ENCODE results near the gene PTGER1. TPM values are rescaled to one million over a fixed set of nuclear protein-coding genes. Genes with fewer than 3 reads are reported as not detected.

PTGER1 gene
- total RNA-seq, 1 donor from 2014 or later: 0.13 TPM

DNA sequence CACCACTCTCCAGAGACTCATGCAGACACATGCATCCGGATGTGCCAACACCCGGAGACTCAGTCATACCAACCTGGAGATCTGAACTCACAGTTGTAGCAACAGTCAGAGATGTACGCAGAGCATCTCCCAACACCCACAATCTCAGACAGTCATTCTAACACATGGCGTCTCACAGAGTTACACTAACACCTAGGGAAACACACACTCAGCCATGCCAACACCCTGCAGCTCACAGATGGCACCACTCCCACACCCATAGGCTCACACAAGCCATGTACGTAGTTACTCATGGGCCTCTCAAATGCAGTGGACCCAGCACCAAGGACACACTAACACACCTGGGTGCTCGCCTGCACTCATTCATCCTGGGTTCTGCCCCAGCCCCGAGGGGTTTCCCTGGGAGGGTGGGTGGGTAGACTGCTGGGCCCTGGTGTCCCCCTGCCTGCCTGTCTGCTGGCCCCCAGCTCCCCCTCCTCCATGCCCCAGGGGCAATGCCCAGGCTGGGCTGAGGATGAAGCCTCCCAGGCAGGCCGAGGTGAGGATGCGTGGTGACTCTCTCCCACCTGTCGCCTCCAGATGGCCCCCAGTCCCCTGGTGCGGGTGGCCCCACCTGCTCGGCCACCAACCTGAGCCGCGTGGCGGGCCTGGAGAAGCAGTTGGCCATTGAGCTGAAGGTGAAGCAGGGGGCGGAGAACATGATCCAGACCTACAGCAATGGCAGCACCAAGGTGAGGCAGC lies 32.1 kb downstream of the PTGER1 start:
- no peak for DNase-seq (ENCODE audit: low read depth in 2 of 2)

DNA sequence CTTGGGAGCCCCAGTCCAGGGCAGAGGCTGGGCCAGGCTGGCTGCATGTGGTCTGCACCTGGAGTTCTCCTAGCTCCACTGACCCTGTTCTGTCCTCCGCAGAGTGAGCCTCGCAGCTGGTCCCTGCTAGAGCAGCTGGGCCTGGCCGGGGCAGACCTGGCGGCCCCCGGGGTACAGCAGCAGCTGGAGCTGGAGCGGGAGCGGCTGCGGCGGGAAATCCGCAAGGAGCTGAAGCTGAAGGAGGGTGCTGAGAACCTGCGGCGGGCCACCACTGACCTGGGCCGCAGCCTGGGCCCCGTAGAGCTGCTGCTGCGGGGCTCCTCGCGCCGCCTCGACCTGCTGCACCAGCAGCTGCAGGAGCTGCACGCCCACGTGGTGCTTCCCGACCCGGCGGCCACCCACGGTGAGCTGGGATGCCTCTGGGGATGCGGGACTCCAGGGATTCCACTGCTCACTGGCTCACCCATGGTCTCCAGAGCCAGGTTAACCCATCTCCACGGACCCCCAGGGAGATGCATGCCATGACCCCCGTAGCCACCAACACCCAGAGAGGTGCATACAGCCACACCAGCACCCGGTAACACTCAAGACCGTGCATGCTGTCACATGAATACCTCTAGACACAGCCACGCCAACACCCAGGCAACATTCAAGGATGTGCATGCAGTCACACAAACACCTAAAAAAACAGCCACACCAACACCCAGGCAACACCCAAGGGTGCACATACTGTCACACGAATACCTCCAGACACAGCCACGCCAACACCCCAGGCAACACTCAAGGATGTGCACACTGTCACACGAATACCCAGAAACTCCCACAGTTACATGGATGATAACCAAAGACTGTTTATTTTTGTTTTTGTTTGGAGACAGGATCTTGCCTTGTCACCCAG lies 33.9 kb downstream of the PTGER1 start:
- no peak for DNase-seq (ENCODE audit: low read depth in 2 of 2)

DNA sequence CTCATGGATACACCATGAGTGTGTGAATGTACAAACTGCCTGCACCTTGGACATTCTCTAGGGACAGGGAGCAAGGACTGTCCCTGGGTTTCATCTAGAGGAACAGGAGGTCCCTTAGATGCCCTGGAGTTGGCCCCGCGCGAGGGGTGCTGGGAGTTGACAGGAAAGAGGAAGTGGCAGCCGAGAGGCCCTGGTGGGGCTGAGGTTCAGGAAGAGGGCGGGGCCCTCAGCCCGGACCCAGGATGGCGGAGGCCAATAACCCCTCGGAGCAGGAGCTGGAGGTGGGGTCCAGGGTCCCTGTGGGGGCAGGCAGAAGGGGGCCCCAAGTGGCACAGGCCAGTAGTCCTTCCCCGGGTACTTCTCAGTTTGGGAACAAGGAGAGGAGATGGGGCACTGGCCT lies 35.1 kb downstream of the PTGER1 start:
- DNase-seq (ENCODE audit: low read depth in 2 of 2): peak in 1 of 2 donors; percentile 27

DNA sequence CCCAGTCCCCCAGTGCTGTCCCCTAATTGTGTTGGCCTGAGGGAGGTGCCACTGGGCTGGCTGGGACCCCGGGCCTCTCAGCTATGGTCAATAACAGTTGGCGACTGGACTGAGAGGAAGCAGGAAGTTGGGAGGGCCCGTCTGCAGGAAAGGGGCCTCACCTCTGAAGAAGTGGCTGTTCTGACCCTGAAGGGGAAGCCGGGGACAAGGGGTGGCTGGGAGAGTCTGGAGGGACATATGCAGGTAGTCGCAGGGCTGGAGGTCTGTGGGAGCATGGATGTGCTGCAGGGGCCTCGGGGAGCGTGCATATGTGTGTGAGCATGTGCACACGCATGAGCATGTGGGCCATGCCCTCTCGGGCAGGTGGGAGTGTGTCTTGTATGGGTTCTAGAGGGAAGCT lies 36.1 kb downstream of the PTGER1 start:
- DNase-seq (ENCODE audit: low read depth in 2 of 2): peak in 1 of 2 donors; percentile 24

DNA sequence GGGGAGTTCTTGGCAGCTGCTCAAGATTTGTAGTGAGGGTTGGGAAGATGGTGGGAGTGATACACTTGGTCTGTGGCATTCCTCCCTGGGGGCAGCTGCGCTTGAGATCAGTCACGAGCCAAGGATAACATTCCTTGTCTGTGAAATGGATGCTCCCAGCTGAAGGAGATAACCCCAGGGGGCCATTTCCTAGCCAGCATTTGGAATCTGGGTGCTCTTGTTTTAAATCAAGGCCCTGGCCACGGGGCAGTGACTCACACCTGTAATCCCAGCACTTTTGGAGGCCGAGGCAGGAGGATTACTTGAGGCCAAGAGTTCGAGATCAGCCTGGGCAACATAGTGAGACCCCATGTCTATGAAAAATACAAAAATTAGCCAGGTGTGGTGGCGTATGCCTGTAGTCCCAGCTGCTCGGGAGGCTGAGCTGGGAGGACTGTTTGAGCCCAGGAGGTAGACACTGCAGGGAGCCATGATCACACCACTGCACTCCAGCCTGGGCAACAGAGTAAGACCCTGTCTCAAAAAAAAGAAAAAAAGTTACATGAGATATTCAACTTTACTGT lies 37.5 kb downstream of the PTGER1 start:
- DNase-seq (ENCODE audit: low read depth in 2 of 2): no peak

DNA sequence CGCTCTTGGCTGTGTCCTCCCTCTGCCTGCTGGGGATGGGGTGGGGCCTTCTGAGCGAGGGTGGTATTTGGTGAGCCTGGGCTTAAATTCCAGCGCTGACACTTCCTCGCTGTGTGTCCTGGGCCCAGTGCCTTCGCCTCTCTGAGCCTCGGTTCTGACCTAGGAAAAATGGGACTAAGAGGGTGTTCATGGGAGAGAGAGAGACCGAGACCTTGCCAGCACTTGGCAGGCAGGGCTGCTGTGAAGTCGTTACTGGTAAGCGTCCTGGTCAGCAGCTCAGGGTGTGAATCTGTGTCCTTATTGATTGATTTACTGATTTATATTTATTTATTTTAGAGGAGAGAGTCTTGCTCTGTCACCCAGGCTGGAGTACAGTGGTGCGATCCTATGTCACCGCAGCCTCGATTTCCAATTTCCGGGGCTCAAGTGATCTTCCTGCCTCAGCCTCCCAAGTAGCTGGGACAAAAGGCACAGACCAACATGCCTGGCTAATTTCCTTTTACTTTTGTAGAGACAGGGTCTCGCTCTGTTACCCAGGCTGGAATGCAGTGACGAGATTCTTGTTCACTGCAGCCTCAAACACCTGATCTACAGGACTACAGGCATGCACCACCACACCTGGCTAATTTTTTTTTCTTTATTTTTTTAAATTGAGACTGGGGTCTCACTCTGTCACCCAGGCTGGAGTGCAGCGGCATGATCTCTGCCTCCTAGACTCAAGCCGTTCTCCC lies 39.7 kb downstream of the PTGER1 start:
- no peak for DNase-seq (ENCODE audit: low read depth in 2 of 2)

DNA sequence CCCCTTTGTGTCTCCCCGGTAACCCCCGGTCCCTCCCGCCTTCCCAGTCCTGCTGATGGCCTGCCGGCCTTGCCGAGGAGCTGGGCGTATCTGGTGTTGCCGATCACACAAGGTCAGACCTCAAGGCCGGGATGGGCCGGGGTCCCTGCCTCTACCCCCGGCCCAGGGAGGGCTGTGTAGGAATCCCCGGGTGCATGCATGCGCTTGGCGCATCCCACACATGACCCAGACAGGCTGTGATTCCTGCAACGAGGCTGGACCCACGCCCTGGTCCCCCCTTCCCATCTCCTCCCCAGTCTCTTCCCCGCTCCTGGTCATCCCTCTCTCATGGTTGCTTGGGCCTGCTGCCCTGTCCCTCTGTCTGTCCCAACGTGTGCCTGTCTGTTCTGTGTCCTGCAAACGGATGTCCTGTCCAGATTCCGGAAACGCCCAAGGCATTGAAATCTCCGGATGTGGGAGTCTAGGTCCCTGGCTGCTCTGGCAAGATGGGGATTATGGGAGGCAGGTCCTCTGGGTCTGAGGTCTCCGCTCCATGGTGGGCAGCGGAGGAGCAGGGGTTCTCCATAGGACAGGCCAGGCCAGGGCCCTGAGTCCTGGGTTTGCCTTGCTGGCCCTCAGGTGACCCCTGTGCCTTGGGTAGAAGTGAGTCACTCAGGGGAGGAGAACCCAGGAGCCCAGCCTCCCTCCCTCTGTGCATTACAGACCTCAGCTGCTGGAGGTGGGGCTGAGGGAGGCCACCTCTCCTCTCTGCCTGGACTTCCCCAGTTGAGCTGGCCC lies 40.4 kb downstream of the PTGER1 start:
- DNase-seq (ENCODE audit: low read depth in 2 of 2): peak; percentile 65 to 86

DNA sequence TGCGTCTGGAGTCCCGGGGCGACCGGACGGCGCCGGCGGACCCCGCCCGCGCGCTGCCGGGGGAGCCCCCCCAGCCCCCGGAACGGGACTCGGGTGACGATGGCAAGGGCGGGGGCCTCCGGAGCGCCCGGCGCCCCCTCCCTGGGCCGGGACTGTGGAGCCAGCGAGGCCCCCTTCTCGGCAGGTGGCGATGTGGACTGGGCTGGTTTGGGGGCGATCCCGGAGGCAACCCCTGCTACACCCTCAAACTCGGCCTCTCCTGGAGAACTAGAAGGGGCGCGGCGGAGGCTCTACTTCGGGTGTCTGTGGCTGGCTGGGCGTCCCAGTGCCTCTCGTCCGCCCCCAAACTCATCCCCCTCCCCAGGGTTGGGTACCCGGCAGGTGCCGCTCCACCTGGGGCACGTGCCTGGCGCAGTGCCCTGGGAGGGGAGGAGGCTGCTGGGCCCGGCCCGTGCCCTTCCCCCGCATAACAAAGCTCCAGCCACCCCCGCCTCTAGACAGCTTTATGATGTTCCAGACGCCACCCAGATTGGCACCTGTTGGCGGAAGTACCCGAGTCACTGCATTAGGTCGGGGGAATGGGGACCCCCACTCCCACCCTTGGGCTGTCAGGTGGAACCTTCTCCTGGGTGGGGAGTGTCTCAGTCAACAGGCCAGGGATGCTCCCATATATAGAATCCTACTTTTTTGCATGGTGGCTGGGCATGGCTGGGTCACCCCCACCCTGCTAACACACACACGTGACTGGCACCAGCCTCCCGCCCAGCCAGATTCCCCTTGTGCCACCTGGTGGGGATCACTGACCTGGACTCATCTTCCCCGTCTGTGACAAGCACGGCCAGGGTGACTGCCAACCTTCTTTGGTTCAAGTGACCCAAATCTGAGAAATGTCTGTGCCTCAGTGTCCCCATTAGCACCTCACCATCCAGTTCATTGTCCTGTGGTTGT lies 41.3 kb downstream of the PTGER1 start:
- DNase-seq (ENCODE audit: low read depth in 2 of 2): peak in 1 of 2 donors; percentile 33

DNA sequence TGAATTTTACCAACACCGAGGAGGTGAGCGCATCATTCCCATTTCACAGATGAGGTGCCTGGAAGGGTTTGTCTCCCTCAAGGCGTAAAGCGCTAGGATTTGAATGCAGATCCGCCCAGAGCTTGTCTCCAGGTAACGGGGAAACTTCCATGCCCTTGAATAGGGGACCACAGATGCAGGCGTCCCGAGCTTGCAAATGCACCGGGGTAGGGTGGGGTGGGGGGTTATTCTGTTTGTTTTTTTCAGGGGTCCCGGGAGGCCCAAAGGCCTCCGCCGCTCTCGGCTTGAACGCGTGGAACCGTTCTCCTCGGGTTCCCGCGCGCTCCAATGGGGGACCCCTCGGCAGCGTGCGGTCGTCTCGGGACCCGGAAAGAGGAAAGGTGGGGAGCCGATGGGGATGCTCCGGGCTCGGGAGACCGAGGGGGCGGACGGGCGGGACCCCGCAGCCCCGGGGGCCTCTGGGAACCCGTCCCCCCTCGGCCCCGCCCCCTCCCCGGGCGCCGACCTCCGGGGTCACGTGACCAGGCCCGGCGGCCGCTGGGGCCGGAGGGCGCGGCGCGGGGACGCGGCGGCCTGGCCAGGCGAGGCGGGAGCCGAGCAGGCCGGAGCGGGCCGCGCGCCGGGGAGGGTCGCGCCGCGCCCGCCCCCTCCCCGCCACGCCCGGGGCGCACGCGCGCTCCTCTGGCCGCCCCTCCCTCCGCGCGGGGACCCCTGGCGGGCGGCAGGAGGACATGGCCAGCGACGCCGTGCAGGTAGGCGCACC lies 42.2 kb downstream of the PTGER1 start, which contains the start of gene PKN1:
TSS of gene PKN1 (plus strand) at position 516 of the 763 bp plus-strand sequence. CDS start at position 732, 216 bp downstream.
- peak in 1 of 2 donors; percentile 37 for DNase-seq (ENCODE audit: low read depth in 2 of 2)

DNA sequence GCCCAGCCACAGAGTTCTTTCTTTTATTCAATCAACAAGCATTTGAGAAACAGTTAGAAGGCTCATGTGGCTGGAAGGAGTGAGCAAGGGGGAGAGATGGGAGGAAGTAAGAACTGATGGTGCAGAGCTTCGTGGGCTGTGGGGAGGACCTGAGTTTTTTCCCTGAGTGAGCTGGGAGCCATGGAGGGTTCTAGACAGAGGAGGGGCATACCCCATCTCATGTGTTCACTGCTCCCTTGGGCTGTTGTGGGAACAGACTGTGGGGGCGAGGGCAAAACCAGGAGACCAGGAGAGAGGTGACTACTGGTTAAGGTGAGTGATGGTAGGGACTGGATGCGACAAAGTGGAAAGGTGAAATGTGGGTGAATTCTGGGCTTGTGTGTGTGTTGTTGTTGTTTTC lies 44.4 kb downstream of the PTGER1 start:
- DNase-seq (ENCODE audit: low read depth in 2 of 2): no peak

DNA sequence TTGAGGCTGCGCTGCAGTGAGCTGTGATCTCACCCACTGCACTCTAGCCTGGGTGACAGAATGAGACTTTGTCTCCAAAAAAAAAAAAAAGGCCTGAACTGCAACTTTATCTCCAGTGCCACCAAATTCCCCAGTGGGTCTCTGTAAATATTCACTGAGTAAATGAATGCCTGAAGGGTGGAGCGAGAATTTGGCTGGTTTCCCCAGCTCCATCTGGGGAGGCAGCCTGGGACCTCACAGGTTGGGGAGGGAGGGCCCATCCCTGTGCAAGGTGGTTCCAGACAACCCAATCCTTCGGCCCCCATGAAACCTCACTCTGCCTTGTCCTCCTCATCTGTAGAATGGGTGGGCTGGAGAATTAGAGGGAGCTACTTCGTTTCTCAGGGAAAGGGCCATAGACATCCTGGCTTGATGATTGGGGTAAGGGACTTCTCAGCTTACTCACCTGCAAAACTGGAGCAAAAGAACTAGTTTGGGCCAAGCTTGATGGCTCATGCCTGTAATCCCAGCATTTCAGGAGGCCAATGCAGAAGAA lies 46.2 kb downstream of the PTGER1 start:
- no peak for DNase-seq (ENCODE audit: low read depth in 2 of 2)

DNA sequence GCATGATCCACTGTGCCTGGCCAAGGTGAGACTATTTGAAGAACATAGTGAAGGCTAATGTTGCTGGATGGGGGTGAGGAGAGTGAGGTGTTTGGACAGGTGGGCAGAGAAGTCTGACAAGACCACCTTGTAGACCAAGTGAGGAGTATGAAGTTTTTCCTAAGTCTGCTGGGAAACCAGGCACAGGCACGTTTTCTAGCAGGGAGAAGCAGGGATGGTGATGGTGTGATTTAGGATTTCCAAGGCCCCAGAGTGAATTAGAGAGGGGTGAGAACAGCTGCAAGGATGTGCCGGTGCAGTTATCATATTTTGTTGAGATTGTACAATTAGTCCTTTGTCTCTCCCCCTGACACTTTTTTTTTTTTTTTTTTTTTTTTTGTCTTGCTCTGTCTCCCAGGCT lies 47.7 kb downstream of the PTGER1 start:
- DNase-seq (ENCODE audit: low read depth in 2 of 2): no peak

DNA sequence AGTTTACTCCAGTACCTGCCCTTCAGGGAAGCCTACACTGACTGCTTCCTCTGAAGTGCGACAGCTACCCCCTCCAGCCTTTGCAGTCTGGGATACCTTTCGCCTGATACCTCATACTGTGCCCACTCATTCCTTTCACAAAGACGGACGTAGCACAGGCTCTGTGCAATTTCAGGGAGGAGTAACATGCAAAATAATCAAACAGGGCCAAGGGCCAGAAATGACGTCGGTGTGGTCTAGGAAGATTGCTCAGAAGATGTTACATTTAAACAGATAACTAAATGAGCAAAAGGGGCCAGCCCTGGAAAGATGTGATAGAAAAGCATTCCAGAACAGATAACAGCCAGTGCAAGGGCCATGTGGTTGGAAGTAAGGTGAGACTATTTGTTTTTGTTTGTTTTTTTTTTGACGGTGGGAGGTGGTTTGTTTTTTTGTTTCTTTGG lies 49.4 kb downstream of the PTGER1 start:
- DNase-seq (ENCODE audit: low read depth in 2 of 2): no peak

Other genes starting within 250 kb of the PTGER1 start
- 4.9 and 6.2 TPM in 2 replicates for gene ADGRE5, start 93.9 kb downstream of the PTGER1 start, total RNA-seq
- 69.7 and 71.9 TPM in 2 replicates for gene DDX39A, start 56.0 kb downstream of the PTGER1 start, total RNA-seq
- 252 and 299 TPM in 2 replicates for gene PKN1, start 42.0 kb downstream of the PTGER1 start, total RNA-seq
- gene GIPC1, start 20.8 kb upstream of the PTGER1 start, total RNA-seq: 109 and 126 TPM in 2 replicates
- gene DNAJB1, start 43.0 kb upstream of the PTGER1 start, total RNA-seq: 23.7 and 34.3 TPM in 2 replicates
- gene TECR, start 54.2 kb upstream of the PTGER1 start, total RNA-seq: 23.1 and 27.4 TPM in 2 replicates
- gene NDUFB7, start 96.7 kb upstream of the PTGER1 start, total RNA-seq: 304 and 331 TPM in 2 replicates
- gene CLEC17A, start 107.7 kb upstream of the PTGER1 start, total RNA-seq: not detected in 2 replicates
- not detected in 2 replicates for gene ADGRE3, start 199.5 kb upstream of the PTGER1 start, total RNA-seq
- gene ZNF333, start 214.7 kb upstream of the PTGER1 start, total RNA-seq: 4.2 and 9.6 TPM in 2 replicates

Measured in dermis microvascular lymphatic vessel endothelial cell (primary cell).